Smooth muscle cell (in vitro differentiated cells): ENCODE measurements around the gene LPXN. TPM values are rescaled to one million over a fixed set of nuclear protein-coding genes. Genes with fewer than 3 reads are reported as not detected.
A peak's percentile ranks its signal among the peaks of the same experiment; 100 is the strongest.

Source experiments
- DNase-seq: peaks from one replicate; lab custom pipeline; 2025; ENCODE audit not compliant: unreplicated experiment; lab: John Stamatoyannopoulos, UW
- H2AFZ ChIP-seq: fragments of 200-600 bp; sonication (generic); 2 replicates; pipeline ENCODE4 v1.6.0; 2016; ENCODE audit warnings: antibody characterized with exemption, low read depth, mild to moderate bottlenecking
- H3F3A ChIP-seq: fragments of 200-600 bp; sonication (generic); 2 replicates; pipeline ENCODE4 v1.6.0; 2017; ENCODE audit warnings: antibody characterized with exemption, low read depth
- H3K27ac ChIP-seq: fragments of 200-600 bp; sonication (generic); 2 replicates; pipeline ENCODE4 v1.5.1; 2016; ENCODE audit warnings: low read depth, mild to moderate bottlenecking
- H3K27me3 ChIP-seq: fragments of 200-600 bp; sonication (generic); 2 replicates; pipeline ENCODE4 v1.6.1; 2016; ENCODE audit warnings: low read depth, mild to moderate bottlenecking
- H3K36me3 ChIP-seq: fragments of 200-600 bp; sonication (generic); 2 replicates; pipeline ENCODE4 v1.5.1; 2016; ENCODE audit warnings: low read depth
- H3K4me1 ChIP-seq: fragments of 200-600 bp; sonication (generic); 2 replicates; pipeline ENCODE4 v1.5.1; 2016; ENCODE audit warnings: low read depth
- H3K4me2 ChIP-seq: fragments of 200-600 bp; sonication (generic); 2 replicates; pipeline ENCODE4 v1.6.0; 2016; ENCODE audit warnings: mild to moderate bottlenecking
- H3K4me3 ChIP-seq: fragments of 200-600 bp; sonication (generic); 2 replicates; pipeline ENCODE4 v1.5.1; 2016; ENCODE audit warnings: mild to moderate bottlenecking
- H3K79me2 ChIP-seq: fragments of 200-600 bp; sonication (generic); 2 replicates; pipeline ENCODE4 v1.6.0; 2016; ENCODE audit warnings: low read depth, mild to moderate bottlenecking
- H3K9ac ChIP-seq: fragments of 200-600 bp; sonication (generic); 2 replicates; pipeline ENCODE4 v1.6.0; 2016; ENCODE audit warnings: low read depth
- H3K9me3 ChIP-seq: fragments of 200-600 bp; sonication (generic); replicated peaks from 2 replicates; pipeline ENCODE4 v1.5.1; 2016; ENCODE audit warnings: low read depth
- H4K20me1 ChIP-seq: fragments of 200-600 bp; sonication (generic); 2 replicates; pipeline ENCODE4 v1.6.0; 2016; ENCODE audit warnings: low read depth
- CTCF ChIP-seq: fragments of 200-600 bp; sonication (generic); IDR thresholded peaks from 2 replicates; pipeline ENCODE4 v1.5.1; 2017; ENCODE audit warnings: borderline replicate concordance, mild to moderate bottlenecking, antibody characterized with exemption; ENCODE audit not compliant: insufficient read depth, poor library complexity, severe bottlenecking
- WGBS: methylation state at CpG from one replicate; pipeline ENCODE4 v1.1.7; 2016; ENCODE audit warnings: low lambda C conversion rate; 5-methylcytosine and 5-hydroxymethylcytosine counted together
- polyA plus RNA-seq: library from polyadenylated mRNA; unstranded; fragments of >200 nt; fragmentation: Nextera tagmentation; extraction: Ambion mirVana; gene quantifications from 2 replicates; pipeline ENCODE4 v1.2.1, GENCODE V29; 2016
- total RNA-seq: library from RNA; depleted of rRNA; stranded (reverse); fragments of >200 nt; gene quantifications from 2 replicates; pipeline ENCODE4 v1.2.3, GENCODE V29; 2014

The LPXN gene
- total and polyA plus RNA-seq, 2 experiments from 2014 or later: 1.9 to 2.7 TPM

GRCh38 chr11:58578136-58578634 lies 2.5 kb upstream of the LPXN start:
- H3K27ac ChIP-seq: peak overlapping the region; percentile 100
- H3K79me2 ChIP-seq: peaks cover 36% of the 10 kb centered on the region

DNA sequence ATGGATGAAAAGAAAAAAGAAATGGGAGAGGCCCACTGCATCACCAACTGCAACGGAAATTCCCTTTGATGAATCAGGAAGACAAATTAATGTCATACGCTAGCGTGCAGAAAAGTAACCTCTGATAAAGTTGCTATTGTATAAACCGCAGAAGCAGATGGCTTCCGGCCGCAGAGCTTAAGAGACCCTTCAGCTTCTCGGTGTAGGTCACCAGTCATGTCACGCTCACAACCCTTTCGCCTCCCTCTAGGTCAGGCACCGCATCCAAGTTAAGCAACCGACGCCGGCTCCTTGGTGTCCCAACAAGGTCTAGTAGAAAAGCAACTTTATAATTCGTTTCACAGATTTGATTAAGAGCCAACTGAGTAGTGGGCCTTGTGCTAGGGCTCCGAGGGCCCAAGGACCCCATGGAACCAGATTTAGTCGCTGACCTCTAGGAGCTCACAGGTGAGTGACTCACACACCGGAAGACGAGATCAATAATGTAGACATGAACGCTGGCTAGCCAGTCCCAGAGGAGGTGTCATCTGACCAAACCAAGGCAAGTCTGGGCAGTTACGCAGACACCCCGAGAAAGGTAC lies 2.0 kb upstream of the LPXN start:
- WGBS: under 1% methylated on average over 21 of the region's 21 CpGs

More at GRCh38 chr11:58578136-58578634, 2.5 kb upstream of the LPXN start:
- peaks cover 34% of the 10 kb centered on the region for H4K20me1 ChIP-seq
- no peaks in the 10 kb centered on the region for H3K27me3 ChIP-seq
- DNase-seq: peak; percentile 95
- no peak for TF ChIP-seq CTCF
- H3K4me2 ChIP-seq: peak overlapping the region; percentile 89
- no peak overlapping the region for H2AFZ ChIP-seq
- no peaks in the 10 kb centered on the region for H3K36me3 ChIP-seq
- H3F3A ChIP-seq: peaks cover 16% of the 10 kb centered on the region
- peak overlapping the region; percentile 100 for H3K9ac ChIP-seq
- WGBS: under 1% methylated on average over 33 of the region's 33 CpGs
- peak overlapping the region; percentile 78 for H3K4me3 ChIP-seq
- H3K4me1 ChIP-seq: peaks cover 35% of the 10 kb centered on the region
- no peaks in the 10 kb centered on the region for H3K9me3 ChIP-seq

DNA sequence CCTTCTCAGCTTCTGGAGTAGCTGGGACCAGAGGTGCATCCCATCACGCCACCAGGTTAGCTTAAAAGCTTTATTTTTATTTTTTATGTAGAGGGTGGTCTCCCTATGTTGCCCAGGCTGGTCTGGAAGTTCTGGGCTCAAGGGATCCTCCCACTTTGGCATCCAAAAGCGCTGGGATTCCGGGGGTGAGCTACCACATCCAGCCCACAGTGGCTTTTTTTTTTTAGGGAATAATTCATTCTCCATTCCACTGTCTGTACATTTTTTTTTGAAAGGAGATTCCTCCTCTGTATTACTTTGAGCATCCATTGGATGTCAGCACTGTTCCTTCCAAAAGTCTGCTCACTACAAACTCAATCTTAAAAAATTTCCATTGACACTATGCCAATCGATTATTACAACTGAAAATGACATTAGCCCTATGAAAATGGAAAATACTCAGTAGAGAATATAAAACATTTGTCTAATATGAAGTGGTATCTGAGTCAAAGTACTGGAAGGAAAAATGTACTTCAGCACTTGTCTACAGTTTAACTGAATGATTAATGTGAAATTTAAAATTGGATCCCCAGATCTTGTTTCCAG lies 1.3 kb upstream of the LPXN start:
- Histone ChIP-seq H3K4me2 (peak overlapping the region; percentile 89), H3K27me3 (no peaks in the 10 kb centered on the region), H3K4me1 (peaks cover 27% of the 10 kb centered on the region), H3K9ac (peak overlapping the region; percentile 100), H2AFZ (no peak overlapping the region), H3K27ac (peak overlapping the region; percentile 100), H4K20me1 (peaks cover 22% of the 10 kb centered on the region), H3K9me3 (no peaks in the 10 kb centered on the region), H3K36me3 (no peaks in the 10 kb centered on the region), H3K4me3 (peak overlapping the region; percentile 78), H3F3A (peaks cover 16% of the 10 kb centered on the region), H3K79me2 (peaks cover 24% of the 10 kb centered on the region)
- DNase-seq: no peak
- 59% methylated on average over 4 of the region's 4 CpGs for WGBS
- TF ChIP-seq CTCF: peak; percentile 17

More for the DNA sequence above, 2.0 kb upstream of the LPXN start:
- Histone ChIP-seq H3K4me2 (peak overlapping the region; percentile 89), H3K27ac (peak overlapping the region; percentile 100), H4K20me1 (peaks cover 28% of the 10 kb centered on the region), H3K9me3 (no peaks in the 10 kb centered on the region), H3F3A (peaks cover 16% of the 10 kb centered on the region), H2AFZ (no peak overlapping the region), H3K9ac (peak overlapping the region; percentile 100), H3K4me1 (peaks cover 30% of the 10 kb centered on the region), H3K79me2 (peaks cover 31% of the 10 kb centered on the region), H3K4me3 (peak overlapping the region; percentile 78), H3K36me3 (no peaks in the 10 kb centered on the region), H3K27me3 (no peaks in the 10 kb centered on the region)
- TF ChIP-seq CTCF: no peak
- DNase-seq: peak; percentile 83
